SK-N-SH treated with all-trans-retinoic acid at 6 μM for 48 hours (cell line): ENCODE data around the gene PXDC1.

ENCODE experiments used
- ATAC-seq: fragments of 200-7000 bp; cut with Tn5 transposase; 3 replicates; pipeline ENCODE4 v1.9.1; 2020; ENCODE audit warnings: mild to moderate bottlenecking, moderate library complexity
- ARNTL ChIP-seq: fragments of 450-650 bp; formaldehyde crosslinking; IDR thresholded peaks from 2 replicates; pipeline ENCODE4 v1.5.0; 2020; ENCODE audit warnings: low read depth, mild to moderate bottlenecking, moderate library complexity, borderline replicate concordance
- BACH2 ChIP-seq: fragments of 250-450 bp; sonication (Bioruptor Pico); IDR thresholded peaks from 2 replicates; pipeline ENCODE4 v1.9.0; 2021; ENCODE audit warnings: mild to moderate bottlenecking, borderline replicate concordance
- CSDC2 ChIP-seq: fragments of 250-450 bp; sonication (Bioruptor Pico); IDR thresholded peaks from 2 replicates; pipeline ENCODE4 v1.5.0; 2020; ENCODE audit warnings: mild to moderate bottlenecking, moderate library complexity
- ESRRG ChIP-seq: fragments of 250-450 bp; sonication (Bioruptor Pico); IDR thresholded peaks from 2 replicates; pipeline ENCODE4 v1.6.1; 2021; ENCODE audit warnings: mild to moderate bottlenecking
- ISL1 ChIP-seq: fragments of 250-450 bp; sonication (Bioruptor Pico); IDR thresholded peaks from 2 replicates; pipeline ENCODE4 v2.1.2; 2022; ENCODE audit warnings: mild to moderate bottlenecking, moderate library complexity
- OSR1 ChIP-seq: fragments of 250-450 bp; sonication (Bioruptor Pico); IDR thresholded peaks from 2 replicates; pipeline ENCODE4 v1.8.0; 2022; ENCODE audit warnings: moderate library complexity, mild to moderate bottlenecking, inconsistent platforms
- PPARA ChIP-seq: fragments of 250-450 bp; sonication (Bioruptor Pico); IDR thresholded peaks from 2 replicates; pipeline ENCODE4 v1.5.0; 2020; ENCODE audit warnings: mild to moderate bottlenecking, borderline replicate concordance
- RARB ChIP-seq: fragments of 250-450 bp; sonication (Bioruptor Pico); IDR thresholded peaks from 2 replicates; pipeline ENCODE4 v1.8.0; 2021; ENCODE audit warnings: mild to moderate bottlenecking, moderate library complexity
- SNAI2 ChIP-seq: fragments of 250-450 bp; sonication (Bioruptor Pico); IDR thresholded peaks from 2 replicates; pipeline ENCODE4 v1.5.0; 2020; ENCODE audit warnings: mild to moderate bottlenecking, moderate library complexity
- TCF4 ChIP-seq: fragments of 250-450 bp; sonication (Bioruptor Pico); IDR thresholded peaks from 2 replicates; pipeline ENCODE4 v1.8.0; 2021; ENCODE audit warnings: mild to moderate bottlenecking, moderate library complexity, borderline replicate concordance
- TOX ChIP-seq: fragments of 250-450 bp; sonication (Bioruptor Pico); IDR thresholded peaks from 2 replicates; pipeline ENCODE4 v1.8.0; 2021; ENCODE audit warnings: mild to moderate bottlenecking, moderate library complexity, borderline replicate concordance
- ZC3H10 ChIP-seq: fragments of 250-450 bp; sonication (Bioruptor Pico); IDR thresholded peaks from 2 replicates; pipeline ENCODE4 v1.5.1; 2021; ENCODE audit warnings: mild to moderate bottlenecking, moderate library complexity
- ZFP3 ChIP-seq: fragments of 250-450 bp; sonication (Bioruptor Pico); IDR thresholded peaks from 2 replicates; pipeline ENCODE4 v1.5.0; 2020; ENCODE audit warnings: mild to moderate bottlenecking, moderate library complexity
- ZFP30 ChIP-seq: fragments of 450-650 bp; formaldehyde crosslinking; IDR thresholded peaks from 2 replicates; pipeline ENCODE4 v1.5.0; 2022; ENCODE audit warnings: mild to moderate bottlenecking, moderate library complexity
- ZNF565 ChIP-seq: fragments of 450-650 bp; formaldehyde crosslinking; conservative IDR thresholded peaks from 2 replicates; pipeline ENCODE4 v1.5.0; 2020; ENCODE audit warnings: low read depth, mild to moderate bottlenecking, moderate library complexity
- ZNF70 ChIP-seq: fragments of 450-650 bp; formaldehyde crosslinking; IDR thresholded peaks from 2 replicates; pipeline ENCODE4 v1.5.0; 2020; ENCODE audit warnings: mild to moderate bottlenecking, moderate library complexity
- ZNF8 ChIP-seq: fragments of 450-650 bp; formaldehyde crosslinking; IDR thresholded peaks from 2 replicates; pipeline ENCODE4 v1.5.0; 2020; ENCODE audit warnings: mild to moderate bottlenecking, moderate library complexity
- TF ChIP-seq, protein P1 (sequence below): fragments of 250-450 bp; sonication (Bioruptor Pico); IDR thresholded peaks from 2 replicates; pipeline ENCODE4 v1.5.0; 2020; ENCODE audit warnings: mild to moderate bottlenecking, moderate library complexity
- TF ChIP-seq, protein P2 (sequence below): fragments of 250-450 bp; sonication (Bioruptor Pico); IDR thresholded peaks from 2 replicates; pipeline ENCODE4 v1.8.0; 2020; ENCODE audit warnings: mild to moderate bottlenecking, moderate library complexity, borderline replicate concordance
- TF ChIP-seq, protein P3 (sequence below): fragments of 250-450 bp; sonication (Bioruptor Pico); IDR thresholded peaks from 2 replicates; pipeline ENCODE4 v1.5.1; 2021; ENCODE audit warnings: mild to moderate bottlenecking, moderate library complexity
- TF ChIP-seq, protein P4 (sequence below): fragments of 250-450 bp; sonication (Bioruptor Pico); IDR thresholded peaks from 2 replicates; pipeline ENCODE4 v1.5.1; 2020; ENCODE audit warnings: low read depth, mild to moderate bottlenecking, moderate library complexity
- TF ChIP-seq, protein P5 (sequence below): fragments of 250-450 bp; sonication (Bioruptor Pico); IDR thresholded peaks from 2 replicates; pipeline ENCODE4 v1.8.0; 2021; ENCODE audit warnings: low read depth, mild to moderate bottlenecking, moderate library complexity, borderline replicate concordance

Gene PXDC1

DNA sequence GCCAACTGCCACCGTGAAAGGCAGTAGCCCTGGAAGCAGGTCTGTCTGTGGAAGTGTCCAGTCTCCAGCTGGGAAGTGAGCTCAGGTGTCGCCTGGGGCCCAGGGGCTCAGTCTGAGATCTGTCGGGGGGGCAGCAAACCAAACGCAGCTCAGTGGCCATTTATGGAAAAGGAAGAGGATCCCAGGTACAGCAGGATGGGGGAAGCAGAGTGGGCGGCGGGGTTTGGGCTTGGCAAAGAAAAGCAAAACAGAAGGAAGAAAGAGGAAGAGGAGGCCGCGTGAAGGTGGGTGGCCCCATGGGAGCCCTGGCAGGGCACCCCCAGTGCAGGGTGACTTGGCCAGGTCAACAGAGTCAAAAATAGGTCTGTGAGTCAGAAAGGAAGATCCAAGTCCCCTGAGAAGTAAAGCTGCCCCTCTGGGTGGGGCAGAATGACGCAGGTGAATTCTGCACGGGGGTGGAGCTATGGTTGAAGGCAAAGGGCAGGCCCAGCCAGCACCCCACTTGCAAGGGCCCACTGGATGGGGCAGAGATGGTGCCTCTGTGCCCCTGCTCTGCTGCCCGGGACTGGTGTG, 5.3 kb downstream of the PXDC1 start:
- TF ChIP-seq CSDC2 (no peak), RARB (no peak), BACH2 (CRISPR knock-in tag) (no peak), PPARA (CRISPR knock-in tag) (no peak), TOX (CRISPR knock-in tag) (no peak), ZFP30 (no peak), TCF4 (CRISPR knock-in tag) (no peak), ISL1 (no peak), ESRRG (CRISPR knock-in tag) (no peak), SNAI2 (CRISPR knock-in tag) (no peak), ZC3H10 (CRISPR knock-in tag) (no peak), ZNF70 (CRISPR knock-in tag) (no peak), ZFP3 (CRISPR knock-in tag) (no peak), OSR1 (no peak)
- TF ChIP-seq, protein P1, sequence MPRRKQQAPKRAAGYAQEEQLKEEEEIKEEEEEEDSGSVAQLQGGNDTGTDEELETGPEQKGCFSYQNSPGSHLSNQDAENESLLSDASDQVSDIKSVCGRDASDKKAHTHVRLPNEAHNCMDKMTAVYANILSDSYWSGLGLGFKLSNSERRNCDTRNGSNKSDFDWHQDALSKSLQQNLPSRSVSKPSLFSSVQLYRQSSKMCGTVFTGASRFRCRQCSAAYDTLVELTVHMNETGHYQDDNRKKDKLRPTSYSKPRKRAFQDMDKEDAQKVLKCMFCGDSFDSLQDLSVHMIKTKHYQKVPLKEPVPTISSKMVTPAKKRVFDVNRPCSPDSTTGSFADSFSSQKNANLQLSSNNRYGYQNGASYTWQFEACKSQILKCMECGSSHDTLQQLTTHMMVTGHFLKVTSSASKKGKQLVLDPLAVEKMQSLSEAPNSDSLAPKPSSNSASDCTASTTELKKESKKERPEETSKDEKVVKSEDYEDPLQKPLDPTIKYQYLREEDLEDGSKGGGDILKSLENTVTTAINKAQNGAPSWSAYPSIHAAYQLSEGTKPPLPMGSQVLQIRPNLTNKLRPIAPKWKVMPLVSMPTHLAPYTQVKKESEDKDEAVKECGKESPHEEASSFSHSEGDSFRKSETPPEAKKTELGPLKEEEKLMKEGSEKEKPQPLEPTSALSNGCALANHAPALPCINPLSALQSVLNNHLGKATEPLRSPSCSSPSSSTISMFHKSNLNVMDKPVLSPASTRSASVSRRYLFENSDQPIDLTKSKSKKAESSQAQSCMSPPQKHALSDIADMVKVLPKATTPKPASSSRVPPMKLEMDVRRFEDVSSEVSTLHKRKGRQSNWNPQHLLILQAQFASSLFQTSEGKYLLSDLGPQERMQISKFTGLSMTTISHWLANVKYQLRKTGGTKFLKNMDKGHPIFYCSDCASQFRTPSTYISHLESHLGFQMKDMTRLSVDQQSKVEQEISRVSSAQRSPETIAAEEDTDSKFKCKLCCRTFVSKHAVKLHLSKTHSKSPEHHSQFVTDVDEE (CRISPR knock-in tag) = no peak
- TF ChIP-seq, protein P2, sequence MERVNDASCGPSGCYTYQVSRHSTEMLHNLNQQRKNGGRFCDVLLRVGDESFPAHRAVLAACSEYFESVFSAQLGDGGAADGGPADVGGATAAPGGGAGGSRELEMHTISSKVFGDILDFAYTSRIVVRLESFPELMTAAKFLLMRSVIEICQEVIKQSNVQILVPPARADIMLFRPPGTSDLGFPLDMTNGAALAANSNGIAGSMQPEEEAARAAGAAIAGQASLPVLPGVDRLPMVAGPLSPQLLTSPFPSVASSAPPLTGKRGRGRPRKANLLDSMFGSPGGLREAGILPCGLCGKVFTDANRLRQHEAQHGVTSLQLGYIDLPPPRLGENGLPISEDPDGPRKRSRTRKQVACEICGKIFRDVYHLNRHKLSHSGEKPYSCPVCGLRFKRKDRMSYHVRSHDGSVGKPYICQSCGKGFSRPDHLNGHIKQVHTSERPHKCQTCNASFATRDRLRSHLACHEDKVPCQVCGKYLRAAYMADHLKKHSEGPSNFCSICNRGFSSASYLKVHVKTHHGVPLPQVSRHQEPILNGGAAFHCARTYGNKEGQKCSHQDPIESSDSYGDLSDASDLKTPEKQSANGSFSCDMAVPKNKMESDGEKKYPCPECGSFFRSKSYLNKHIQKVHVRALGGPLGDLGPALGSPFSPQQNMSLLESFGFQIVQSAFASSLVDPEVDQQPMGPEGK (CRISPR knock-in tag) = no peak
- TF ChIP-seq, protein P3, sequence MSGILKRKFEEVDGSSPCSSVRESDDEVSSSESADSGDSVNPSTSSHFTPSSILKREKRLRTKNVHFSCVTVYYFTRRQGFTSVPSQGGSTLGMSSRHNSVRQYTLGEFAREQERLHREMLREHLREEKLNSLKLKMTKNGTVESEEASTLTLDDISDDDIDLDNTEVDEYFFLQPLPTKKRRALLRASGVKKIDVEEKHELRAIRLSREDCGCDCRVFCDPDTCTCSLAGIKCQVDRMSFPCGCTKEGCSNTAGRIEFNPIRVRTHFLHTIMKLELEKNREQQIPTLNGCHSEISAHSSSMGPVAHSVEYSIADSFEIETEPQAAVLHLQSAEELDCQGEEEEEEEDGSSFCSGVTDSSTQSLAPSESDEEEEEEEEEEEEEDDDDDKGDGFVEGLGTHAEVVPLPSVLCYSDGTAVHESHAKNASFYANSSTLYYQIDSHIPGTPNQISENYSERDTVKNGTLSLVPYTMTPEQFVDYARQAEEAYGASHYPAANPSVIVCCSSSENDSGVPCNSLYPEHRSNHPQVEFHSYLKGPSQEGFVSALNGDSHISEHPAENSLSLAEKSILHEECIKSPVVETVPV = no peak
- no peak for ATAC-seq

DNA sequence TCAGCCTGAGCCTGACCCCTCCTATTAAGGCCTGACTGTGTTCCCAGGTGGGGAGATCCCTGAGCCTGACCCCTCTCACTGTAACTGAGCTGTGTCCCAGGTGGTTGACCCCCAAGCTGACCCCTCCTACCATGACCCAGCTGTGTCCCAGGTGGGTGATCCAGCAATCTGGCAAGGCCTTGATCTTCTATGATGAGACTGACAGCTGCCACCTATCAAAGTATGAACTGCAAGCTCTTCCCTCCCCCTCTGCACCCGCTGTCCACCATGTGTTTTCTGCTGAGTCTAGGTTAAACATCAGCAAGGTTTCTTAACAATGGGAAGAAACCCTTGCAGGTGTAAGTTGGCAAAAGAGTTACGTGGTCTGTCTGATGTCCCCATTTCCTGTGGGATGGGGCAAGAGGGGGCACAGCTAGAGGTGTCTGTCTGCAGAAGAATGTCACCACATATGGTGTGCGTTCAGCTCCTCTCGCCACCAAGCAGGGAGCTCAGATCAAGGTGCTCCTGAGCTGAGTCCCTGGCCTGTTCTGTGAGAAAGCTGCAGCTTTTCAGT, 5.9 kb downstream of the PXDC1 start:
- no peak for TF ChIP-seq ZNF8
- TF ChIP-seq SNAI2 (CRISPR knock-in tag) = no peak
- no peak for TF ChIP-seq ESRRG (CRISPR knock-in tag)
- TF ChIP-seq CSDC2 = no peak
- TF ChIP-seq, protein P2 (CRISPR knock-in tag) = no peak
- no peak for TF ChIP-seq TOX (CRISPR knock-in tag)
- TF ChIP-seq BACH2 (CRISPR knock-in tag) = no peak
- no peak for TF ChIP-seq ZFP30
- TF ChIP-seq ISL1 = no peak
- TF ChIP-seq, protein P4, sequence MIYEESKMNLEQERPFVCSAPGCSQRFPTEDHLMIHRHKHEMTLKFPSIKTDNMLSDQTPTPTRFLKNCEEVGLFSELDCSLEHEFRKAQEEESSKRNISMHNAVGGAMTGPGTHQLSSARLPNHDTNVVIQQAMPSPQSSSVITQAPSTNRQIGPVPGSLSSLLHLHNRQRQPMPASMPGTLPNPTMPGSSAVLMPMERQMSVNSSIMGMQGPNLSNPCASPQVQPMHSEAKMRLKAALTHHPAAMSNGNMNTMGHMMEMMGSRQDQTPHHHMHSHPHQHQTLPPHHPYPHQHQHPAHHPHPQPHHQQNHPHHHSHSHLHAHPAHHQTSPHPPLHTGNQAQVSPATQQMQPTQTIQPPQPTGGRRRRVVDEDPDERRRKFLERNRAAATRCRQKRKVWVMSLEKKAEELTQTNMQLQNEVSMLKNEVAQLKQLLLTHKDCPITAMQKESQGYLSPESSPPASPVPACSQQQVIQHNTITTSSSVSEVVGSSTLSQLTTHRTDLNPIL = no peak
- no peak for TF ChIP-seq RARB
- no peak for TF ChIP-seq ZNF565 (CRISPR knock-in tag)
- no peak for TF ChIP-seq ZNF70 (CRISPR knock-in tag)
- TF ChIP-seq, protein P5, sequence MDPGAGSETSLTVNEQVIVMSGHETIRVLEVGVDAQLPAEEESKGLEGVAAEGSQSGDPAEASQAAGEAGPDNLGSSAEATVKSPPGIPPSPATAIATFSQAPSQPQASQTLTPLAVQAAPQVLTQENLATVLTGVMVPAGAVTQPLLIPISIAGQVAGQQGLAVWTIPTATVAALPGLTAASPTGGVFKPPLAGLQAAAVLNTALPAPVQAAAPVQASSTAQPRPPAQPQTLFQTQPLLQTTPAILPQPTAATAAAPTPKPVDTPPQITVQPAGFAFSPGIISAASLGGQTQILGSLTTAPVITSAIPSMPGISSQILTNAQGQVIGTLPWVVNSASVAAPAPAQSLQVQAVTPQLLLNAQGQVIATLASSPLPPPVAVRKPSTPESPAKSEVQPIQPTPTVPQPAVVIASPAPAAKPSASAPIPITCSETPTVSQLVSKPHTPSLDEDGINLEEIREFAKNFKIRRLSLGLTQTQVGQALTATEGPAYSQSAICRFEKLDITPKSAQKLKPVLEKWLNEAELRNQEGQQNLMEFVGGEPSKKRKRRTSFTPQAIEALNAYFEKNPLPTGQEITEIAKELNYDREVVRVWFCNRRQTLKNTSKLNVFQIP (CRISPR knock-in tag) = no peak
- TF ChIP-seq PPARA (CRISPR knock-in tag) = no peak
- TF ChIP-seq, protein P1 (CRISPR knock-in tag) = no peak
- no peak for TF ChIP-seq TCF4 (CRISPR knock-in tag)
- TF ChIP-seq OSR1 = no peak
- TF ChIP-seq ARNTL = no peak
- ATAC-seq = no peak
